ENCODE results near the gene AP2B1. TPM values are rescaled to one million over a fixed set of nuclear protein-coding genes. Genes with fewer than 3 reads are reported as not detected.

Gene AP2B1
- total RNA-seq, 1 experiment from 2014 or later = 70.2 TPM

- no peak for DNase-seq
- Histone ChIP-seq H3K9me3 (ENCODE audit: low read length) (no peaks in the 10 kb centered on the region), H4K20me1 (ENCODE audit: low read length) (no peaks in the 10 kb centered on the region), H2AFZ (ENCODE audit: low read length) (no peak overlapping the region), H3F3A (ENCODE audit: low read length, unreplicated experiment) (no peaks in the 10 kb centered on the region), H3K9ac (ENCODE audit: low read length) (no peak overlapping the region), H3K36me3 (ENCODE audit: low read depth, low read length) (no peaks in the 10 kb centered on the region), H3K27ac (ENCODE audit: low read length) (no peak overlapping the region), H3K4me3 (ENCODE audit: low read length) (no peak overlapping the region), H3K27me3 (ENCODE audit: low read length) (no peaks in the 10 kb centered on the region), H3K4me1 (ENCODE audit: insufficient read depth, low read length) (peaks cover 9% of the 10 kb centered on the region; the same call in 1 of the 2 replicates), H3K79me2 (ENCODE audit: low read length) (peaks cover 40% of the 10 kb centered on the region), H3K9me2 (replicated peaks; ENCODE audit: low read length) (no peaks in the 10 kb centered on the region), H3K4me2 (ENCODE audit: low read length) (0 out of 2 replicates have a peak overlapping the region, but pooled peaks have one; percentile 92)
- intact Hi-C loops (cut with micrococcal nuclease) = no loop called here
- no peak for TF ChIP-seq CTCF (conservative IDR thresholded peaks at IDR 0.05; ENCODE audit: low read depth, low read length)
- TF ChIP-seq EZH2 (IDR thresholded peaks at IDR 0.05; ENCODE audit: low read length, unreplicated experiment) = no peak
- TF ChIP-seq EZH2phosphoT487 (IDR thresholded peaks at IDR 0.05; ENCODE audit: borderline replicate concordance, low read length) = no peak
- no peak for ATAC-seq
- CTCF ChIA-PET = no interaction called here
- TSS peak; percentile 72 for BruUV-seq (replicated peaks)
- POLR2A ChIA-PET (ENCODE audit: unreplicated experiment) = no interaction called here
Measured at GRCh38 chr17:35566968-35567367, 20.2 kb upstream of the AP2B1 start.

DNA sequence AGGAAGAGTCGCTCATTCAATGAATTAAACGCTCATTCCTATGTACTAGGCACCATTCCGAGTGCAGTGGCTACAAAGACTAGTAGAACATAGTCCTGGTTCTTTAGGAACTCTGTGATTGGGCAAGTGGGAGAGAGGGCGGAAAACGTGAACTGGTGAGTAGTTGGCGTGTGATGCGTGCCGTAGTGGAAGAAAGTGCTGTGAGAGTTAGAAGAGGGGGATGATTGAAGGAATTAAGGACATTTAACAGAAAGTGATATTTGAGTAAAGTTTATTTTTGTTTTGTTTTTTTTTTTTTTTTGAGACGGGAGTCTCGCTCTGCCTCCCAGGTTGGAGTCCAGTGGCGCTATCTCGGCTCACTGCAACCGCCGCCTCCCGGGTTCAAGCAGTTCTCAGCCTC, 18.6 kb upstream of the AP2B1 start:
- Histone ChIP-seq H3K9me3 (ENCODE audit: low read length) (no peaks in the 10 kb centered on the region), H3K4me1 (ENCODE audit: insufficient read depth, low read length) (peaks cover 9% of the 10 kb centered on the region; the same call in 1 of the 2 replicates), H2AFZ (ENCODE audit: low read length) (peak overlapping the region; percentile 70; the same call in 1 of the 2 replicates), H3K27ac (ENCODE audit: low read length) (peak overlapping the region; percentile 24; the same call in 1 of the 2 replicates), H3K9ac (ENCODE audit: low read length) (peak overlapping the region; percentile 92), H3K79me2 (ENCODE audit: low read length) (peaks cover 44% of the 10 kb centered on the region), H3K36me3 (ENCODE audit: low read depth, low read length) (no peaks in the 10 kb centered on the region), H3K9me2 (replicated peaks; ENCODE audit: low read length) (no peaks in the 10 kb centered on the region), H3K4me2 (ENCODE audit: low read length) (peak overlapping the region; percentile 92), H3K27me3 (ENCODE audit: low read length) (no peaks in the 10 kb centered on the region), H4K20me1 (ENCODE audit: low read length) (no peaks in the 10 kb centered on the region), H3K4me3 (ENCODE audit: low read length) (peak overlapping the region; percentile 87), H3F3A (ENCODE audit: low read length, unreplicated experiment) (no peaks in the 10 kb centered on the region)
- ATAC-seq (peak; percentile 77), DNase-seq (peak; percentile 52)
- CTCF ChIA-PET = interaction anchor here (0.5 kb wide), 1 partner anchor 291 kb away, joined by 4 read pairs; no protein-coding TSS in a partner anchor
- intact Hi-C loops (cut with micrococcal nuclease) = no loop called here
- BruUV-seq (replicated peaks) = no TSS peak
- TF ChIP-seq EZH2phosphoT487 (IDR thresholded peaks at IDR 0.05; ENCODE audit: borderline replicate concordance, low read length) (no peak), CTCF (conservative IDR thresholded peaks at IDR 0.05; ENCODE audit: low read depth, low read length) (no peak), EZH2 (IDR thresholded peaks at IDR 0.05; ENCODE audit: low read length, unreplicated experiment) (no peak)
- POLR2A ChIA-PET (ENCODE audit: unreplicated experiment) = interaction anchor here (0.6 kb wide), 1 partner anchor 14 kb away, joined by 5 read pairs; no protein-coding TSS in a partner anchor

- Histone ChIP-seq H3K9me2 (replicated peaks; ENCODE audit: low read length) (no peaks in the 10 kb centered on the region), H3K9ac (ENCODE audit: low read length) (peak overlapping the region; percentile 92), H3K4me2 (ENCODE audit: low read length) (peak overlapping the region; percentile 92), H4K20me1 (ENCODE audit: low read length) (no peaks in the 10 kb centered on the region), H3K27me3 (ENCODE audit: low read length) (no peaks in the 10 kb centered on the region), H3K4me3 (ENCODE audit: low read length) (peak overlapping the region; percentile 87), H3K4me1 (ENCODE audit: insufficient read depth, low read length) (peaks cover 9% of the 10 kb centered on the region; the same call in 1 of the 2 replicates), H3K9me3 (ENCODE audit: low read length) (no peaks in the 10 kb centered on the region), H3K79me2 (ENCODE audit: low read length) (peaks cover 44% of the 10 kb centered on the region), H3K27ac (ENCODE audit: low read length) (no peak overlapping the region), H3K36me3 (ENCODE audit: low read depth, low read length) (no peaks in the 10 kb centered on the region; the same call in 1 of the 2 replicates), H3F3A (ENCODE audit: low read length, unreplicated experiment) (no peaks in the 10 kb centered on the region), H2AFZ (ENCODE audit: low read length) (no peak overlapping the region)
- no TSS peak for BruUV-seq (replicated peaks)
- CTCF ChIA-PET = no interaction called here
- POLR2A ChIA-PET (ENCODE audit: unreplicated experiment) = no interaction called here
- DNase-seq (no peak), ATAC-seq (no peak)
- TF ChIP-seq EZH2 (IDR thresholded peaks at IDR 0.05; ENCODE audit: low read length, unreplicated experiment) (no peak), EZH2phosphoT487 (IDR thresholded peaks at IDR 0.05; ENCODE audit: borderline replicate concordance, low read length) (no peak), CTCF (conservative IDR thresholded peaks at IDR 0.05; ENCODE audit: low read depth, low read length) (no peak)
- intact Hi-C loops (cut with micrococcal nuclease) = no loop called here
Measured at GRCh38 chr17:35569405-35569804, 17.7 kb upstream of the AP2B1 start.

Measured in PC-3 (cell line).